ENCODE measurements around the gene PPIP5K1.

DNA sequence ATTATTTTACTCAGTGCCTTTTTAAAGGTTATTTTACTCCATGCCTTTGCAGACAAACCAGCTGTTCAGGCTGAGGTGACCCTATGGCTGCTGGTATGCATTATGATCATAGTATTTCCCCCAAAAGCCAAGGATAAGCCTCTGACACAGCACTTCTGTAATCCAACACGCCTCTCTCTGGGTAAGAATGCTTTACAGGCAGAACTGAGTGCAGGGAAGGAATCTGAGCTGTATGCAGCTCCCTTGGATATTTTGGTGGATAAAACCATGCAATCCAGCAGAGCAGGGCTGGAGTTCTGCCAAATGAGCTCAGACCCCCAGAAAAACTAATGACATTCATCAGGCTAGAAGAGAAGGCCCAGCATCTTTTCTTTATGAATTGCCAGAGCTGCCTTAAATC, 84.3 kb downstream of the PPIP5K1 start:
- TF ChIP-seq POLR2A (IDR thresholded peaks at IDR 0.05): no peak
- TF ChIP-seq, protein P1, sequence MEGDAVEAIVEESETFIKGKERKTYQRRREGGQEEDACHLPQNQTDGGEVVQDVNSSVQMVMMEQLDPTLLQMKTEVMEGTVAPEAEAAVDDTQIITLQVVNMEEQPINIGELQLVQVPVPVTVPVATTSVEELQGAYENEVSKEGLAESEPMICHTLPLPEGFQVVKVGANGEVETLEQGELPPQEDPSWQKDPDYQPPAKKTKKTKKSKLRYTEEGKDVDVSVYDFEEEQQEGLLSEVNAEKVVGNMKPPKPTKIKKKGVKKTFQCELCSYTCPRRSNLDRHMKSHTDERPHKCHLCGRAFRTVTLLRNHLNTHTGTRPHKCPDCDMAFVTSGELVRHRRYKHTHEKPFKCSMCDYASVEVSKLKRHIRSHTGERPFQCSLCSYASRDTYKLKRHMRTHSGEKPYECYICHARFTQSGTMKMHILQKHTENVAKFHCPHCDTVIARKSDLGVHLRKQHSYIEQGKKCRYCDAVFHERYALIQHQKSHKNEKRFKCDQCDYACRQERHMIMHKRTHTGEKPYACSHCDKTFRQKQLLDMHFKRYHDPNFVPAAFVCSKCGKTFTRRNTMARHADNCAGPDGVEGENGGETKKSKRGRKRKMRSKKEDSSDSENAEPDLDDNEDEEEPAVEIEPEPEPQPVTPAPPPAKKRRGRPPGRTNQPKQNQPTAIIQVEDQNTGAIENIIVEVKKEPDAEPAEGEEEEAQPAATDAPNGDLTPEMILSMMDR (IDR thresholded peaks at IDR 0.05): no peak
